HG03520 (cell line): ENCODE measurements around the gene RCHY1.
"Not testable (repeated sequence)": the region's sequence is repeated elsewhere in the genome, so short reads cannot be mapped to it uniquely, and the experiment has no call there.

Experiments used
- ATAC-seq: cut with Tn5 transposase; IDR thresholded peaks from one replicate; pipeline ENCODE4 v1.9.1; 2021; ENCODE audit warnings: mild to moderate bottlenecking, moderate library complexity; ENCODE audit not compliant: unreplicated experiment

Gene RCHY1

DNA sequence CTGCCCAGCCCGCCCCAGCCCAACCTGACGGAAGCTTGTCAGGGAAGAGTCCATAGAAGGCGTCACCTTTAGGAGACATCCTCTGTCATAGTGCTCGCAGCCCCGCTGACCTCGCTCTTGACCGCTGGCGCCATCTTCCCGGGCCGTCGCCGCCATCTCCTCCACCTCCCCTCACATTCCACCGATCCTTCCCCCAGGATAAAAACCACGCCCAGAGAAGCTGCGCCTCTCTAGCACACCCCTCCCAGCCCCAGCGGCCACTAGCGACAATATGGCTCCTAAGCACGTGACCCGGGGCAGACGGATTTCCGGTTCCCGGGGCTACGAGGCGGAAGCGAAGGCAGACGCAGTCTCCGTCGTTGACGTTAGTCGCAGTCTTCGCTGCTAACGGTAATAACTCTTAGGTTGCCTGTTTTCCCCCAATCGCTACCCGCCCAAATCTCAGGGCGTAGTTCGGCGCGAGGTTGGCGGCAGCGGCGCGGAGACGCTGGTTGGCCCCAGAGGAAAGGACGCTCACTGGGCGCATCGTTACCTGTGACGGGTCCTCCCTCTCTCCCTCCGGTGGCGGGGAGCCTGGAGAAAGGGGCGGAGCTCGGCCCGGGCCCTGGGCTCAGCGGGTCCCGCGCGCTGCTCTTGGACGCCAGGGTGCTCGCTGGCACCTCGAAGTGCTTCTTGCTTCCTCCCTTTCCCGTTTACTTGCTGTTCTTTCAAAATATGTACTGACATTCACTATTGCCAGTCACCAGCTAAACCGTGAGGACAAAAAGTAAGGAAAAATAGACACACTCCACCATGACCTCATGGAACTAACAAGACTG lies at the start of gene RCHY1, which contains the start of gene THAP6:
RCHY1 (minus strand) TSS at position 273 of the 818 bp plus-strand sequence; CDS start at position 156, 117 bp downstream.
THAP6 (plus strand) TSS at position 343 of the 818 bp plus-strand sequence. CDS start 980 bp downstream, outside the sequence.
- peak; percentile 90 for ATAC-seq

DNA sequence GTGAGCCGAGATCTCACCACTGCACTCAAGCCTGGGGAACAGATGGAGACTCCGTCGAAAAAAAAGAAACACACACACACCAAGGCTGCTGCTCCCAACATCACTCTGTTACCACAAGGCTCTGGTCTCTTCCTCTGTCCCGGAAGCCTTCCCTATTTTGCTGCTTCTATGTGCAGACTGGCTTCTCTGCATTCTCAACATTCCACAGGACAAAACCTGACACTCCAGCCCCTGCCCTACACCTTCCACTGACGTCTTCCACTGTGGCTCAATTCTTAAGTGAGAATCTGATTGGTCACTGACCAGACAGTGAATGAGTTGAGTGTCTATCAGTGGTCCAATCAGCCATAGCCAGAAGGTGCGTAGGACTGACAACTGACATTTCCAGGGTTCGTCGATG lies 47.6 kb upstream of the RCHY1 start:
- no peak for ATAC-seq

DNA sequence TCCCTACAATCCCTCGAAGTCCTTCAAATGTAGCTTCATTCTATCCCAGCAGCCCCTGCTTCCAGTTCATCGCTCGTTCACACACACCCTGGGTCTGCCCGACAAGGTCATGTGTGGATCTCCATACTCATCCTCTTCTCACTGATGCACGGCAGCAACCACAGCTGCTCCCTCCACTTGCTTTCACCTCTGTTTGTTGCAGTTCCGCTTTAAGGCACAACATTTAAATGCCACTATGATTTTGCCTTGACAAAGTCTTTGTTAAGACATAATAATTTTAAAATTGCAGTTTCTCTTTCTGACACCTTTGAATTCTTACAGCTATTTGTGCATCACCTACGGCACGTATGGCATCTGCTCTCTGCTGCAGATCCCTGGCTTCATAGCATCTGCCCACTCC lies 43.5 kb upstream of the RCHY1 start:
- ATAC-seq = no peak

DNA sequence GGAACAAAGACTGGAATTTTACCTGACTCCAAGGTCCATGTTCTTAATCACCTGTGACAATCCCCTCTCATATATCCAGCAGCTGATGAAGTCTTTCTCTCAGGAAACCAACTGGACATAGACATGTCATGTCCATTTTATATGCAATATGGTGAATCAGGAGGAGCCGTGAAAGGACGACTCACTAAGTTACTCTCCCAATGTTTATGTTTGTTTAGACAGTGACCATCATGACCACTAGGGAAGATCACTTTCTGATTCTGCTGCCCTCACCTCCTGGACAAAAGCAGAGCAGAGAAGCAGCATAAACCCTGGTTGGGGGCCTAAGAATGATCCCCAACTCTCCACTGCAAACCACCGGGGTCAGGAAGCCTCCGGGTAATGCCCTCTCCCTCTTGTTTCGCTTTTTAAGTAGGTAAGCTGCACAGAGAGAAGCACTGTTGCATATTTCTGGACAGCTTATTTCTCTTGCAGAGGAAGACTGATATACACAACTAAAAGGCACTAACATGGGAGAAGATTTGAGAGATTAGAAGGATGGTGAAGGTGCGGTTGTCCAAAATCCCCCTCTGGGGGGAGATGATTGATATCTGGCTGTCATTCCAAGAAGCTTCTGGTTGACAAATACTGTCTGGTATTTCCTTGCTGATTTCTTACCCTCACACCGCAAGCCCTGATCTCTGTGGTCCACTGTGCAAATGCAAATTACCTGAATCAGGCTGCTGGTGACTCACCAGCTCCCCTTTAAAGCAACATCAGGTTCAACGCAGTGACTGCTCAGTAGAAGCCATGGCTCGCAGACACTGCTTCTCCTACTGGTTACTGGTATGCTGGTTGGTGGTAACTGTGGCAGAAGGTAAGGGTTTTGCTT lies 41.3 kb upstream of the RCHY1 start, which contains the start of gene ODAPH:
ODAPH (plus strand) TSS at position 773 of the 871 bp plus-strand sequence; CDS start at position 790, 17 bp downstream.
- peak; percentile 97 for ATAC-seq

DNA sequence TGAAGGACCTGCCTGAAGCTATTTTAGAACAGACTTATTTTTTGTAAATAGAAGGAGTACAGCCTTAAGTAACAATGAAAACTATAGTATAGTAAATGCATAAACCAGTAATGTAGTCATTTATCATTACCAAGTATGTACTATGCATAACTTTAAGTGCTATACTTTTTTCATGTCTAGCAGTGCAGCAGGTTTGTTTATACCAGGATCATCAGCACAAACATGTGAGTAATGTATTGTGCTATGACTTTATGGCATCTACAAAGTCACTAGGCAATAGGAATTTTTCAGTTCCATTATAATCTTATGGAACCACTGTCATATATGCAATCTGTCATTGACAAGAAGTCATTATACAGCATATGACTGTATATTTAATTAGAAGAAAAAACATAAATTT lies 38.2 kb upstream of the RCHY1 start:
- ATAC-seq = no peak

DNA sequence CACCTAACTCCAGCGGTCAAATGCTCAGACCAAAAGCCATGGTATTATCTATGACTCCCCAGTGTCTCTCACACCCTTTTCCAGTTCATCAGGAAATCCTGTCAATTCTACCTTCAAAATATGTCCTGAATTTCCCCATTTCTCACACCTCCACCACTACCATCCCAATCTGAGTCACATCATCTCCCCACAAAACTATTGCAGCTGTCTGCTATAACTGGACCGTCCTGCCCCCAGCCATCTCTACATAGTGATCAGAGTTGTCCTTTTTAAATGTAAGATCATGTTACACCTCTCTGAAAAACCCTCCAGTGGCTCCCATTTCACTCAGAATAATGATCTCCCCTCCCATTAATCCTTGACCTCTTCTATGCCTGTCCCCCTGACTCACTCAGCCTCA lies 34.8 kb upstream of the RCHY1 start:
- no peak for ATAC-seq

DNA sequence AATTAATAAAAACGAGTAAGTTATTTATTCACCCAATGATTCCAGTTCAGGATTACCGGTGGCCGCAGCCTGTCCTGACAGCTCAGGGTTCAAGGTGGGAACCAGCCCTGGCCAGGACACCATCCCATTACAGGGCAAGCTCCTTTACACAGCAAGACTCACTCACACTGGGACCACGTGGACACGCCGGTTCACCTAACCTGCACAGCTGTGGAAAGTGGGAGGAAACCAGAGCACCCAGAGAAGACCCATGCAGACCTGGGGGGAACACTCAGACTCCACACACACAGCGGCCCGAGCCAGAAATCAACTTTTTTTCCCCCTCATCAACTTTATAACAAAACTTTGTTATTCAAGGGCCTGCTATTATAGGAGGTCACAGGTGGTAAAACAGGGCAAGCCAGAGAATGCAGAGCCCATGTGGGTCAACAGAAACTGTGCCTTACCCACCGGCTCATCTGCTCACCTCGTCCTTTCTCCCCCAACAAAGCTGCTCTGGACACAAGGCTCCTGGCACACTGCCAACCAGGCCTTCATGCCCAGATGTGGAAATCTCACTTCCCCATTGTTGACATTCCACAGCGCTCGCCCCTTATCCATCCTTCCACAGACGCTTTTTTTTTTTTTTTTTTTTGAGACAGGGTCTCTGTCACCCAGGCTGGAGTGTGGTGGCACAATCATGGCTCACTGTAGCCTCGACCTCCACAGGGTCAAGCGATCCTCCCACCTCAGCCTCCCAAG lies 33.6 kb upstream of the RCHY1 start:
- ATAC-seq = no peak

DNA sequence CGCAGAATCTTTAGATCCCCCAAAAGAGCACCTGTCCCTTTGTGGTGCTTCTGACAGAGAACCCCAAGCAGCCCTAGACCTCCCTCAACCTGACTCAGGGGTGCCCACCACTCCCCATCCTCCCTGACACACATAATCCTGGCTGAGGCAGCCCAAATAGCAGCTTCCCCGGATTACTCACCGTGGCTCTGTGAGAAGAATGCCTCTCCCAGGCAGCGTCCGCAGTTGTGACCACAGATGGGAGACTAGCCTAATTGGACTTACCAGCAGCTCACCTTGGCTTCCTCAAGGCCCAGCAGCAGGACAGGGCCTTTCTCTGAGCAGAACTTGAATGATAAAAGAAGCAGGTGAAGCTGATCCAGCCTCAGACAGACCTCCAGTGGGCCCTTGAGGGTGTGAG lies 31.3 kb upstream of the RCHY1 start:
- ATAC-seq = no peak

DNA sequence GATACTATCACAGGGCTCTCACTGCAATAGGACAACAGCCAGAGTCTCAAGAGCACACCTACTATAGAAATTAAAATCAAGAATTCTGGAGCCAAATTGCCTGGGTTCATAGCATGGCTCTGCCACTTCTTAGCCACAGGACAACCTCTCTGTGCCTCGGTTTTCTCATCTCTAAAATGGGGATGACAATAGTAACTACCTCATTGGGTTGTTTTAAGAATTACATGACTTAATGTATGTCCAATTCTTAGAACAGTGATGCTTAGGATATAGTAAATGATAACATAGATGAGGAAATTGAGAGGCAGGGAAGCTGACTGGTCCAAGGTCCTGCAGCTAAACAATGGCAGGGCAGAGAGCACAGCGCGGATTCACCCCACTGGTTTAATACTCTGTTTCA lies 30.7 kb upstream of the RCHY1 start:
- ATAC-seq = no peak

DNA sequence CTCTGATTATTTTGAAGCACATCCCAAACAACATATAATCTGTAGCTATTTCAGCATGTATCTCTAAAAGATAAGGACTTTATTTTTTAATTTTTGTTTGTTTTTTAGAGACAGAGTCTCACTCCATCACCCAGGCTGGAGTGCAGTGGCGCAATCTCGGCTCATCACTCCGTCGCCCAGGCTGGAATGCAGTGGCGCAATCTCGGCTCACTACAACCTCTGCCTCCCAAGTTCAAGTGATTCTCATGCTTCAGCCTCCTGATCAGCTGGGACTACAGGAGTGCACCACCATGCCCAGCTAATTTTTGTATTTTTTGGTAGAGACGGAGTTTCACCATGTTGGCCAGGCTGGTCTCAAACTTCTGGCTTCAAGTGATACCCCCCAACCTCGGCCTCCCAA lies 30.0 kb upstream of the RCHY1 start:
- ATAC-seq = not testable (repeated sequence)

DNA sequence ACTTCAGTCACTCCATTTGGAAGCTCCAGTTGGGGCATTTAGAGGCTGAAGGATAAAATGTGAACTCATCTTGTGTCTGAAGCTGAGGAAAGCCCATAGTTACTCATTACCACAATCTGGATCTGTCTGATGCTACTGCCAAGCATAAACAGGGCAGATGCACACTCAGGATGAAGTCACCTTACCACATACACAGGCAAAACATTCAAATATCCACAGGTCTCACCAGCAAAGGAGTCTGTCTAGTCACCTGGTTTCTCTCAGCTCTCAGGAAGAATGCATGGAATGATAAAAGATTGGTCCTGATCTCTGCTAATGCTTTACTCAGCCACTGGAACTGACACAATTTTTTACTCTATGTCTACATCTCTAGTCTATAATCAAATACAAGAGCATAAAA lies 28.6 kb upstream of the RCHY1 start:
- no peak for ATAC-seq

DNA sequence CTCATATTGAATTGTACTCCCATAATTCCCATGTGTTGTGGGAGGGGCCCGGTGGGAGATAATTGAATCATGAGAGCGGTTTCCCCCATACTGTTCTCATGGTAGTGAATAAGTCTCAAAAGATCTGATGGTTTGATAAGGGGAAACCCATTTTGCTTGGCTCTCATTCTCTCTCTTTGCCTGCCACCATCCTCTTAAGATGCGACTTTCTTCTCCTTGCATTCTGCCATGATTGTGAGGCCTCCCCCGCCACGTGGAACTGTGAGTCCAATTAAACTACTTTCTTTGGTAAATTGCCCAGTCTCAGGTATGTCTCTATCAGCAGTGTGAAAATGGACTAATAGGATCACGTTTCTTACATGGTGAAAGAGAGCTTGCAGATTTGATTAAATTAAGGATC lies 23.1 kb upstream of the RCHY1 start:
- ATAC-seq = not testable (repeated sequence)

DNA sequence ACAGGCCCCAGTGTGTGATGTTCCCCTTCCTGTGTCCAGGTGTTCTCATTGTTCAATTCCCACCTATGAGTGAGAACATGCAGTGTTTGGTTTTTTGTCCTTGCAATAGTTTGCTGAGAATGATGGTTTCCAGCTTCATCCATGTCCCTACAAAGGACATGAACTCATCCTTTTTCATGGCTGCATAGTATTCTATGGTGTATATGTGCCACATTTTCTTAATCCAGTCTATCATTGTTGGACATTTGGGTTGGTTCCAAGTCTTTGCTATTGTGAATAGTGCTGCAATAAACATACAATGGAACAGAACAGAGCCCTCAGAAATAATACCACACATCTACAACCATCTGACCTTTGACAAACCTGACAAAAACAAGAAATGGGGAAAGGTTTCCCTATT lies 19.7 kb upstream of the RCHY1 start:
- ATAC-seq = not testable (repeated sequence)

DNA sequence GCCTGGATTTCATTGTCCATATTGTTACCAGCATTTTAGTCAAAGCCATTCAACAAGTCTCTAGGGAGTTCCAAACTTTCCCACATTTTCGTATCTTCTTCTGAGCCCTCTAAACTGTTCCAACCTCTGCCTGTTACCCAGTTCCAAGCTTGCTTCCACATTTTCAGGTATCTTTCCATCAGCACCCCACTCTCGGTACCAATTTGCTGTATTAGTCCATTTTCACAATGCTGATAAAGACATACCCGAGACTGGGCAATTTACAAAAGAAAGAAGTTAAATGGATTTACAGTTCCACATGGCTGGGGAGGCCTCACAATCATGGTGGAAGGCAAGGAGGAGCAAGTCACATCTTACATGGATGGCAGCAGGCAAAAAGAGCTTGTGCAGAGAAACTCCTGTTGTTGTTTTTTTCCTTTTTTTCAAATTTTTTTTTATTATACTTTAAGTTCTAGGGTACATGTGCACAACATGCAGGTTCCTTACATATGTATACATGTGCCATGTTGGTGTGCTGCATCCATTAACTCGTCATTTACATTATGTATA lies 19.2 kb upstream of the RCHY1 start:
- not testable (repeated sequence) for ATAC-seq

DNA sequence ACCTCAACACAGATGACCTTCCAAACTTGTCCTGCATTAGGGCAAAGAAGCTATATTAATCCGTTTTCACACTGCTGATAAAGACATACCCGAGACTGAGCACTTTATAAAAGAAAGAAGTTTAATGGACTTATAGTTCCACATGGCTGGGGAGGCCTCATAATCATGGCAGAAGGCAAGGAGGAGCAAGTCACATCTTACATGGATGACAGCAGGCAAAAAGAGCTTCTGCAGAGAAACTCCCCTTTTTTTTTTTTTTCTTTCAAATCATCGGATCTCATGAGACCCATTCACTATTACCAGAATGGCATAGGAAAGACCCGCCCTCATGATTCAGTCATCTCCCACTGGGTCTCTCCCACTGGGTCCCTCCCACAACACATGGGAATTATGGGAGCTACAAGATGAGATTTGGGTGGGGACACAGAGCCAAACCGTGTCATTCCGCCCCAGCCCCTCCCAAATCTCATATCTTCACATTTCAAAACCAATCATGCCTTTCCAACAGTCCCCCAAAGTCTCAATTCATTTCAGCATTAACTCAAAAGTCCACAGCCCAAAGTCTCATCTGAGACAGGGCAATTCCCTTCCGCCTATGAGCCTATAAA lies 17.4 kb upstream of the RCHY1 start:
- not testable (repeated sequence) for ATAC-seq

DNA sequence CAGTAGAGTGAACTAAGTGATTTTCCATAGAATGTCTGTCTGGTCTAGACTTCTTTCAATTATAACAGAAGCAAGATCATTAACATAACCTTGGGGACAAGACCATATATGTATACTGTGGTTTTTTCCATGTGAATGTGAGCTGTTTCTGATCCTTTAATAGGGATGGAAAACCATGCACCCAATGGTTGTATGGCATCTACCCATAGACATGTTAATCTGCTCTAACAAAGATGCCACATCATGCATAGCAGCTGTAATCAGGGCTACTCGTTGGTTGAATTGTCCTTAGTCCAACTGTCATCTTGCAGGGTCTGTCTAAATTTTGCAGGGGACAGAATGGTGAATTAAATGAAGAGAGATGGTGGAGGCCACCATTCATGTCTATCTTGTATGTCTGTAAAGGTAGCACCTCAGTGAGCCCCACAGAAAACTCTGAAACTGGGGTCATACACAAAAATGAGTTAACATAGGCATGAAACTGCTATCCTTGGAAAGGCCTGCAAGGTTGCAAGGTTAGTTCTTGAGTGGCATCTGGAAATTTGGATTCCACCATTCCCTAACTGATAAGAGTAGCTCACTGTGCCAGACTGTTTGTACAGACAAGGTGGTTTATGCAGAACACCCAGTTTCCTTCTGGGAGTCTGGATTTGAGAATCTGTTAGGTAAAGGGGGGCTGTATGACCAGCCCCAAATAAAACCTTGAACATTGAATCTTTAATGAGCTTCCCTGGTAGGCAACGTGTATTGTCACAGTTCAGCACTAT lies 16.5 kb upstream of the RCHY1 start:
- no peak for ATAC-seq

DNA sequence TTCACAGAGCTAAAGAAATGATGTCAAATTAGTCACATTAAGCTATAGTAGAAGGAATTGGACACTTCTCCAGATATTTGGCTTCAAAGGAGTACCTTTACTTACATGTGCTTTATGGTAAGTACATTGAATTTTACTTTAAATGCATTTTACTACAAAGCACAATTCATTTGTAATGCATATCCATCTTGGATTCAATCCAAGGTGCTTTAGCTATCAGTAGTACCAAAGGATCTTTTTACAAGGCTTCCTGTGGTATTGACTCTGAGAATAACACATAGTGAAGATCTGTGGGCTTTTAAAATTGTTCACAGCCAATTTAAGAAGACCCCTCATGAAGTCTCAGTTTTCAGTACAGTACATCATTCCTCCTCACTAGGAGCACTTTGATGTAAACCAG lies 13.3 kb upstream of the RCHY1 start:
- no peak for ATAC-seq

DNA sequence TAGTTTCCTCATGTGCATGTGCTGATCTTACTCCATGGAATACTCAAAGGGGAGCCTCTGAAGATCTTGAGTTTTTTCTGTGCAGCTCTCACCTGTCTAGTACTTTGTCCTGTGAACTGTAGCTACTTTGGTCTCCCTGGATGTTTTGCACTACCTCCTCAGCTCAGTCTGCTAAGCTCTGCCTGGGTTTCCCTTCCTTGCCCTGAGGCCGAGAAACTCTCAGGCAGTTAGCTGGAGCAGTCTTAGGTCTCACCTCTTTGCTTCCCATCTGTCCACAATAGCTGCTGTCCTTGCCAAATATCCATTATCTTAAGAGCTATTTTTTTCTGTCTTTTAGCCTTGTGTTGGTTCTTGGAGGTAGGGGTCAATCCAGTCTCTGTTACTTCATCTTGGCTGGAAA lies 11.7 kb upstream of the RCHY1 start:
- no peak for ATAC-seq

DNA sequence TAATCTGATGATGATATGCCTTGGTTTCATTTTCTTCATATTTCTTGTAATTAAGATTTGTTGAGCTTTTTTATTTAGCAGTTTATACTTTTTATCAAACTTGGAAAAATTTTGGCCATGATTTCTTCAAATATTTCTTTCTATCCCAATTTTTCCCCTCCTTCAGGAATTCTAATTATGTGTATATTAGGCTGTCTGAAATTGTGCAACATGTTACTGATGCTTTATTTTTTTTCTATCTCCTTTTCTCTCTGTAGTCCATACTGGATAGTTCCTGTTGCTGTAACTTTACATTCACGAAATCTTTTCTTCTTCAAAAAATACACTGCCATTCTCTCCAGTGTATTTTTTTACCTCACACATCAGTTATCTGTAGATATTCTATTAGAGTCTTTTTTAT lies 10.9 kb upstream of the RCHY1 start:
- no peak for ATAC-seq

DNA sequence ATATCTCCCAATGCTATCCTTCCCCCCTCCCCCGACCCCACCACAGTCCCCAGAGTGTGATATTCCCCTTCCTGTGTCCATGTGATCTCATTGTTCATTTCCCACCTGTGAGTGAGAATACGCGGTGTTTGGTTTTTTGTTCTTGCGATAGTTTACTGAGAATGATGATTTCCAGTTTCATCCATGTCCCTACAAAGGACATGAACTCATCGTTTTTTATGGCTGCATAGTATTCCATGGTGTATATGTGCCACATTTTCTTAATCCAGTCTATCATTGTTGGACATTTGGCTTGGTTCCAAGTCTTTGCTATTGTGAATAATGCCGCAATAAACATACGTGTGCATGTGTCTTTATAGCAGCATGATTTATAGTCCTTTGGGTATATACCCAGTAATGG lies 5.2 kb upstream of the RCHY1 start:
- not testable (repeated sequence) for ATAC-seq
